Astrocyte of the spinal cord (primary cell): Measurements from ENCODE around the gene COMMD1.
"Not testable (repeated sequence)": the region's sequence is repeated elsewhere in the genome, so short reads cannot be mapped to it uniquely, and the experiment has no call there.

Experiments
- DNase-seq: peaks from one replicate; pipeline ENCODE4 v3.0.0; 2011; ENCODE audit warnings: low read depth, low spot score
- H3K4me3 ChIP-seq: 2 replicates; pipeline ENCODE4 v1.5.1; 2011; ENCODE audit warnings: low read depth, mild to moderate bottlenecking, low read length, moderate library complexity
- CTCF ChIP-seq: IDR thresholded peaks from 2 replicates; pipeline ENCODE4 v1.5.1; 2012; ENCODE audit warnings: low read depth, mild to moderate bottlenecking, low read length, inconsistent platforms
- in situ Hi-C: cut with HindIII; loops from 2 replicates; pipeline ENCODE4 v1.10.0; 2017; ENCODE audit warnings: low sequenced_read_pairs

Gene COMMD1

GRCh38 chr2:61905372-61906185 lies at the start of gene COMMD1:
COMMD1 (plus strand) TSS chr2:61905674; CDS start chr2:61905679, 5 bp downstream.
- in situ Hi-C loops = no loop called here
- peak within 1 kb of the TSS; percentile 88 for H3K4me3 ChIP-seq
- DNase-seq = peak; percentile 74
- TF ChIP-seq CTCF = no peak

GRCh38 chr2:61857224-61857623 lies 48.2 kb upstream of the COMMD1 start:
- no peak for TF ChIP-seq CTCF
- in situ Hi-C loops = no loop called here
- H3K4me3 ChIP-seq = no peak overlapping the region
- DNase-seq = no peak

DNA sequence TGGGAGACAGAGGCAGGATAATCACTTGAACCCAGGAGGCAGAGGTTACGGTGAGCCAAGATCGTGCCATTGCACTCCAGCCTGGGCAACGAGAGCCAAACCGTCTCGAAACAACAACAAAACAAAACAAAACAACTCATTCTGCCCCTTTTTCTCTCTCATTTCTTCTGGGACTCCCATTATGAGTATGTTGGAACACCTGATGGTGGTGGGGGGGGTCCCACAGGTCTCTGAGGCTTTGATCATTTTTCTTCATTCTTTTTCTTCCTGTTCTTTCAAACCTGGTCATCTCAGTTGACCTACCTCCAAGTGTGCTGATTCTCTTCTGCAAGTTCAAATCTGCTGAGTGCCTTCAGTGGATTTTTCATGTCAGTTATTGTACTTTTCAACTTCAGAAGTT lies 43.4 kb upstream of the COMMD1 start:
- H3K4me3 ChIP-seq = no peak overlapping the region
- in situ Hi-C loops = no loop called here
- TF ChIP-seq CTCF = no peak

DNA sequence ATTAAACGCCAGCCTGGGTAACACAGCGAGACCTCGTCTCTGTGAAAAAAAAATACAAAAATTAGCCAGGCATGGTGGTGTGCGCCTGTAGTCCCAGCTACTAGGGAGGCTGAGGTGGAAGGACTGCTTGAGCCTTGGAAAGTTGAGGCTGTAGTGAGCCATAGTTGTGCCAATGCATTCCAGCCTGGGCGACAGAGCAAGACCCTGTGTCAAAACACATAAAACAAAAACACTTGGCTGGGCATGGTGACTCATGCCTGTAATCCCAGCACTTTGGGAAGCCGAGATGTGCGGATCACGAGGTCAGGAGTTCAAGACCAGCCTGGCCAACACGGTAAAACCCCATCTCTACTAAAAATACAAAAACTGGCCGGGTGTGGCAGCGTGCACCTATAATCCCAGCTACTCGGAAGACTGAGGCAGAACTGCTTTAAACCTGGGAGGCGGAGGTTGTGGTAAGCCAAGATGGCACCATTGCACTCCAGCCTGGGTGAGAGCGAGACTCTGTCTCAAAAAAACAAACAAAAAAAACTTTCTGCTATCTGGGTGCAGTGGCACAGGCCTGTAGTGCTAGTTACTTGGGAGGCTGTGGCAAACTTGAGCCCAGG lies 38.9 kb upstream of the COMMD1 start:
- H3K4me3 ChIP-seq, DNase-seq, in situ Hi-C loops: not testable (repeated sequence)

More for the DNA sequence above, 43.4 kb upstream of the COMMD1 start:
- no peak for DNase-seq

GRCh38 chr2:61876400-61876799 lies 29.1 kb upstream of the COMMD1 start:
- TF ChIP-seq CTCF = no peak
- no peak for DNase-seq
- in situ Hi-C loops = no loop called here
- H3K4me3 ChIP-seq = no peak overlapping the region

- in situ Hi-C loops = no loop called here
- no peak for TF ChIP-seq CTCF
- DNase-seq = no peak
- H3K4me3 ChIP-seq = no peak overlapping the region
Measured at GRCh38 chr2:61877571-61878245, 27.8 kb upstream of the COMMD1 start.

- in situ Hi-C loops = no loop called here
- no peak for DNase-seq
- no peak overlapping the region for H3K4me3 ChIP-seq
- TF ChIP-seq CTCF = no peak
Measured at GRCh38 chr2:61878761-61879160, 26.7 kb upstream of the COMMD1 start.

GRCh38 chr2:61879351-61879750 lies 26.1 kb upstream of the COMMD1 start:
- in situ Hi-C loops, H3K4me3 ChIP-seq: not testable (repeated sequence)

More at GRCh38 chr2:61879351-61879750, 26.1 kb upstream of the COMMD1 start:
- not testable (repeated sequence) for DNase-seq
